Measurements from ENCODE around the gene KLHDC9.

GRCh38 chr1:161054805-161055204 is 43.4 kb upstream of the KLHDC9 start:
- TF ChIP-seq CTCF (conservative IDR thresholded peaks at IDR 0.05 in 1 of 2, IDR thresholded peaks at IDR 0.05 in 1 of 2; ENCODE audit: low read depth in 1 of 2, low read length in 2 of 2) (no peak), EZH2 (IDR thresholded peaks at IDR 0.05; ENCODE audit: low read length, missing control alignments) (no peak)

Data from fibroblast of lung (primary cell).